ENCODE measurements around the gene DCD. TPM values are rescaled to one million over a fixed set of nuclear protein-coding genes. Genes with fewer than 3 reads are reported as not detected.

The DCD gene
- total RNA-seq, 1 donor from 2014 or later = not detected

- intact Hi-C loops (cut with DNase I) = no loop called here
- Histone ChIP-seq H3K9me3 (no peaks in the 10 kb centered on the region), H3K4me1 (no peaks in the 10 kb centered on the region), H3K27ac (no peak overlapping the region), H3K4me3 (no peak overlapping the region), H3K27me3 (no peaks in the 10 kb centered on the region), H3K36me3 (no peaks in the 10 kb centered on the region)
- no peak for TF ChIP-seq CTCF (IDR thresholded peaks at IDR 0.05)
- no peak for DNase-seq (ENCODE audit: low spot score in 2 of 2)
Observed at GRCh38 chr12:54605138-54605970, 42.8 kb downstream of the DCD start.

GRCh38 chr12:54604436-54604835 is 43.7 kb downstream of the DCD start:
- Histone ChIP-seq H3K36me3 (no peaks in the 10 kb centered on the region), H3K27me3 (no peaks in the 10 kb centered on the region), H3K27ac (no peak overlapping the region), H3K4me3 (no peak overlapping the region), H3K4me1 (no peaks in the 10 kb centered on the region), H3K9me3 (no peaks in the 10 kb centered on the region)
- DNase-seq (ENCODE audit: low spot score in 2 of 2) = no peak
- intact Hi-C loops (cut with DNase I) = no loop called here
- no peak for TF ChIP-seq CTCF (IDR thresholded peaks at IDR 0.05)

GRCh38 chr12:54603872-54604271 is 44.3 kb downstream of the DCD start:
- DNase-seq (ENCODE audit: low spot score in 2 of 2) = no peak
- intact Hi-C loops (cut with DNase I) = loop anchor here (2.0 kb wide), 1 partner anchor 353 kb away; no protein-coding TSS in a partner anchor
- H3K9me3 ChIP-seq = no peaks in the 10 kb centered on the region
- no peak overlapping the region for H3K4me3 ChIP-seq
- H3K4me1 ChIP-seq = no peaks in the 10 kb centered on the region
- H3K27me3 ChIP-seq = no peaks in the 10 kb centered on the region
- H3K36me3 ChIP-seq = no peaks in the 10 kb centered on the region
- H3K27ac ChIP-seq = no peak overlapping the region
- no peak for TF ChIP-seq CTCF (IDR thresholded peaks at IDR 0.05)

- no peak overlapping the region for H3K27ac ChIP-seq
- no peaks in the 10 kb centered on the region for H3K36me3 ChIP-seq
- no peaks in the 10 kb centered on the region for H3K4me1 ChIP-seq
- no peaks in the 10 kb centered on the region for H3K9me3 ChIP-seq
- peak; percentile 37 to 83 (median 78) for TF ChIP-seq CTCF (IDR thresholded peaks at IDR 0.05)
- DNase-seq (ENCODE audit: low spot score in 2 of 2) = peak in 1 of 2 donors; percentile 78
- H3K4me3 ChIP-seq = no peak overlapping the region
- no peaks in the 10 kb centered on the region for H3K27me3 ChIP-seq
- intact Hi-C loops (cut with DNase I) = loop anchor here (2.0 kb wide), 1 partner anchor 354 kb away; no protein-coding TSS in a partner anchor
Observed at GRCh38 chr12:54603173-54603814, 44.9 kb downstream of the DCD start.

- TF ChIP-seq CTCF (IDR thresholded peaks at IDR 0.05) = no peak
- intact Hi-C loops (cut with DNase I) = loop anchor here (2.0 kb wide), 1 partner anchor 354 kb away; no protein-coding TSS in a partner anchor
- H3K4me1 ChIP-seq = no peaks in the 10 kb centered on the region
- H3K27ac ChIP-seq = no peak overlapping the region
- no peaks in the 10 kb centered on the region for H3K9me3 ChIP-seq
- no peak overlapping the region for H3K4me3 ChIP-seq
- H3K27me3 ChIP-seq = no peaks in the 10 kb centered on the region
- DNase-seq (ENCODE audit: low spot score in 2 of 2) = no peak
- no peaks in the 10 kb centered on the region for H3K36me3 ChIP-seq
Observed at GRCh38 chr12:54602661-54603060, 45.5 kb downstream of the DCD start.
